ENCODE data around the gene TRPT1. TPM values are rescaled to one million over a fixed set of nuclear protein-coding genes. Genes with fewer than 3 reads are reported as not detected.

Gene TRPT1
- total RNA-seq, 1 donor from 2014 or later, result 52.0 TPM

GRCh38 chr11:64201543-64201942 lies 24.4 kb downstream of the TRPT1 start:
- H3K9me3 Mint-ChIP-seq (ENCODE audit: low read depth), result no peaks in the 10 kb centered on the region
- H3K36me3 Mint-ChIP-seq (ENCODE audit: insufficient read depth), result peaks cover 32% of the 10 kb centered on the region
- no peak for TF ChIP-seq CTCF (IDR thresholded peaks at IDR 0.05; ENCODE audit: unreplicated experiment)

GRCh38 chr11:64198511-64198910 lies 27.5 kb downstream of the TRPT1 start:
- DNase-seq (ENCODE audit: low spot score, unreplicated experiment), result no peak
- Mint-ChIP-seq H3K4me3 (ENCODE audit: low read depth) (no peak overlapping the region), H3K9me3 (ENCODE audit: low read depth) (no peaks in the 10 kb centered on the region), H3K36me3 (ENCODE audit: insufficient read depth) (peaks cover 42% of the 10 kb centered on the region), H3K27ac (no peak overlapping the region), H3K4me1 (ENCODE audit: low read depth) (no peaks in the 10 kb centered on the region), H3K27me3 (no peaks in the 10 kb centered on the region)
- no peak for TF ChIP-seq CTCF (IDR thresholded peaks at IDR 0.05; ENCODE audit: unreplicated experiment)

More at GRCh38 chr11:64201543-64201942, 24.4 kb downstream of the TRPT1 start:
- no peak overlapping the region for H3K4me3 Mint-ChIP-seq (ENCODE audit: low read depth)
- no peak overlapping the region for H3K27ac Mint-ChIP-seq
- H3K4me1 Mint-ChIP-seq (ENCODE audit: low read depth), result no peaks in the 10 kb centered on the region
- DNase-seq (ENCODE audit: low spot score, unreplicated experiment), result no peak
- H3K27me3 Mint-ChIP-seq, result no peaks in the 10 kb centered on the region

DNA sequence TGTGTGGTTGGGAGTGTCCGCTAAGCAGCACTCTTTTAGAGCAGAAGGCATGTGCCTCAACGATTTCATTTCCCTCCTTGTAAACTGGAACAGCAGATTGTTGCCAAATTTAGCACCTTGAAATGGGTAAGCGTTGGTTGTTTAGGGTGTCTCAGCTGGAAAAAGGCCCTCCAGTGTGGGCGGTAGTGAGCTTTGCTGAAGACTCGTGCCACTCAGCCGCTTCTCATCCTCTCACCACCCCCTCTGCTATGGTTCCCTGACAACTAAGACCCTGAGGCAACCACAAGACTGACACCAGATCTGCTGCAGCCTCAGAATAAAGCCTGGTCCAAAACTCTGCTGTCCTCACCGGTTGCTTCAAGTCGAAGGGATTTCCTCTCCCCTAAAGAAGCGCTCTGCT lies 29.4 kb downstream of the TRPT1 start:
- DNase-seq (ENCODE audit: low spot score, unreplicated experiment), result no peak
- H3K27ac Mint-ChIP-seq, result no peak overlapping the region
- H3K9me3 Mint-ChIP-seq (ENCODE audit: low read depth), result no peaks in the 10 kb centered on the region
- no peak overlapping the region for H3K4me3 Mint-ChIP-seq (ENCODE audit: low read depth)
- H3K27me3 Mint-ChIP-seq, result no peaks in the 10 kb centered on the region
- no peak for TF ChIP-seq CTCF (IDR thresholded peaks at IDR 0.05; ENCODE audit: unreplicated experiment)
- H3K36me3 Mint-ChIP-seq (ENCODE audit: insufficient read depth), result peaks cover 34% of the 10 kb centered on the region
- H3K4me1 Mint-ChIP-seq (ENCODE audit: low read depth), result no peaks in the 10 kb centered on the region

DNA sequence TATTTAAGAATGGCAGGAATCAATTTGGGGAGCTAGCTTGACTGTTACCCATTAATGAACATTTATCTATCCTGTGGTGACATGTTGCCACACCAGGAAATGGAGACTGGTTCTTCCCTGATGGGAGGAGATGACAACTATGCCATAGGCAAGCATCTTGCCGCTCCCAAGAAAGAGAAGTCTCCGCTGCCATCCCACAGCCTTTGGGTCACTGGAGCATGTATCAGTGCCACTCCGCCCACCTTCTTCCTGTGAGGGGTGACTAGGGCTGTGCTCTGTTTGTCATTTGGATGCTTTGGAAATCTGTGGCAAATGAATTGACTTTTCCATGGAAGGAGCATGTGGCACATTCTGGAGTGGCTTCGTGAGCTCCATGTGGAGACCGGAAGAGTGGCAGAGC lies 33.6 kb downstream of the TRPT1 start:
- H3K27me3 Mint-ChIP-seq, result no peaks in the 10 kb centered on the region

GRCh38 chr11:64186492-64187165 lies 39.4 kb downstream of the TRPT1 start:
- Mint-ChIP-seq H3K27me3 (no peaks in the 10 kb centered on the region), H3K9me3 (ENCODE audit: low read depth) (no peaks in the 10 kb centered on the region), H3K4me3 (ENCODE audit: low read depth) (no peak overlapping the region), H3K36me3 (ENCODE audit: insufficient read depth) (peaks cover 5% of the 10 kb centered on the region), H3K27ac (no peak overlapping the region), H3K4me1 (ENCODE audit: low read depth) (peaks cover 20% of the 10 kb centered on the region)
- no peak for DNase-seq (ENCODE audit: low spot score, unreplicated experiment)
- no peak for TF ChIP-seq CTCF (IDR thresholded peaks at IDR 0.05; ENCODE audit: unreplicated experiment)

More for the DNA sequence above, 33.6 kb downstream of the TRPT1 start:
- H3K4me3 Mint-ChIP-seq (ENCODE audit: low read depth), result no peak overlapping the region
- H3K9me3 Mint-ChIP-seq (ENCODE audit: low read depth), result no peaks in the 10 kb centered on the region
- no peak for TF ChIP-seq CTCF (IDR thresholded peaks at IDR 0.05; ENCODE audit: unreplicated experiment)
- H3K27ac Mint-ChIP-seq, result peak overlapping the region; percentile 49
- H3K4me1 Mint-ChIP-seq (ENCODE audit: low read depth), result peaks cover 9% of the 10 kb centered on the region
- DNase-seq (ENCODE audit: low spot score, unreplicated experiment), result no peak
- peaks cover 30% of the 10 kb centered on the region for H3K36me3 Mint-ChIP-seq (ENCODE audit: insufficient read depth)
